GM19455 (cell line): Measurements from ENCODE around the gene MPO.

Source experiments
- ATAC-seq: cut with Tn5 transposase; IDR thresholded peaks from one replicate; pipeline ENCODE4 v1.9.1; 2021; ENCODE audit not compliant: unreplicated experiment

Gene MPO

DNA sequence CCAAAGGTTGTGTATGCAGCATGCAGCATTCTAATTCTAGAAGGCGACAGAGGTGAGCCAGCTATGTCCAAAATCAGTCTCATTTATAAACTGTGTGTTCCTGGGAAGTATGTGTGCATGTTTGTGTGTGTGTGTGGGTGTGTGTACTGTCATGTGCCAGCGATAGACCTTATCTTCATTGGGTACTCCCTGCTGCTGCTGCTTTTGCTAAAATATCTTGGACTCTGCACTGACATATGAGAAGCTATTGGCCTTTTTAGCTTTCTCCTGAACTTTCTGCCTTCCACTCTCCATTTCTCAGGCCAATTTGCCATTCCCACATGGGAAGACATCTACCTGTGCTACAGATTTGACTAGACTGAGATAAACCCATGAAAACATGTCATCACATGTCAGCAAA lies 44.3 kb downstream of the MPO start:
- no peak for ATAC-seq

DNA sequence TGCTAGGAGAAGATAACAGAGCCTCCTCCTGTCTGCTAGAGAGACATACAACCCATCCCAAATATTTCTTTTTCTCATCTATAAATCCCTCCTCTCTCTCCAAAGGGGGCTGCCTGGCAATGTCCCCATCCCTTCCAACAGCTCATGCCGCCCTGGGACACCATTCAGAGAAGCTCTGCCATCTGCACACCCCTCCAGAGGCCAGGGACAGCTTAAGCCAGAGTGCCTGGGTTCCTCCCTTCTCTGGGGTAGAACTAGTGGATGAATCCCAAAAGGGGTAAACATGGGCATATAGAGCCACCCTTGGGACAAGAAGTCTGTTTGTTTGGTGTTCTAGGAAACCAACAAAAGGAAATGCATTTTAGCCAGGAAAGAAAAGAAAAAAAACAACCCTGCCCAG lies 44.9 kb downstream of the MPO start:
- ATAC-seq = no peak

DNA sequence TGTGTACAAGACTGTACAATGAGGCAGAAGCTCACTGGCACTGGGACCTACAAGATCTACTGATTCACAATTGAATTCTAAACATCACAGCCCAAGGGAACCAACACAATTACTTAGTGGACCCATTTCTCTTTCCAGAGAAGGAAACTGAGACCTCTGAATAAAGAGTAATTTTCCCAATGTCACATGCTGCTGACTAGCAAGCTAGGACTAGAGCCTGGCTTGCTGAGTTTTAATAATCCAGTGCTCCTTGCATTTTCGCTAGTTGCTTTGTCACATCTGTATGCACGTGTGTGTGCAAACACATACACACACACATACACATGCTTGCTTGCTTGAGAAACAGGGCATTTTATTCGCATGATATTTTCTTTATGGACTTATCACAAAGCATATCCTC lies 46.2 kb downstream of the MPO start:
- ATAC-seq = no peak

DNA sequence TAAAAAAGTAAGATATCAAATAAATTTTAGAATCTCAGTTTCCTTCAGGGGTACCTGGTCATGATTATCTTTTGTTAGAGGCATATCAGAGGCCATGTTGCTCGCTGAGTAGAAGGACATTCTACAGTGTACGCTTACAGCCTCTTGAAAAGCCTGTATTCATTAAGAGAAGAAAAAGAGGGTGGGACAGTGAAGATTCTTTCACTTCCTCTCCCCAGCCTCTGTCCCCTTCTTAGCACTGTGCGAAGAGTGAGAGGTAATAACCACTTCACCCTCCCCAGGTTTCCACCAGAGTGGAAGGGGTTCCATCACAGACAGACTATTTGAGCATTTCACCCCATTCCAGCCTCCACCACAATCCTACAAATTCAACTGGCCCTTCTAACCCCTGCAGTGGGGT lies 47.2 kb downstream of the MPO start:
- ATAC-seq = peak; percentile 66

DNA sequence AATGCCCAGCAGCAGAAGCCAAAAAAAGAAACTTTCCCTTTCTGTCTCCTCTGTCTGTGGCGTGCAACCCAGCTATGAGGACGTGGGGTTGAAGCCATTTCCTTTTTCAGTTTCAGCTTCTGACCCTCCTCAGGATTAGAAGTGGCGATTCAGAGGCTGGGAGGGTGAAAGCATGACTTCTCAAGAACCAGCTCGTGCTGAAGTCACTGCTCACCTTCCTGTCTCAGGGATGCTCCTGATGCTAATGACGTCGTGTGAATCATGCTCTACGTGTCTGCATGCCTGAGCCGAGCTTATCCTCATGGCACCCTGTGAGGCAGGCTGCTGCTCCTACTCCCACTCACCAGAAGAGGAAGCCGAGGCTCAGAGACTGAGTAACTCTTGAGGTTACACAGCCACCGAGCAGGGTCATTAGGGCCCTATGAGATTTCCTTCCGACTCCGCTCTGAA lies 48.0 kb downstream of the MPO start:
- ATAC-seq = peak; percentile 56

DNA sequence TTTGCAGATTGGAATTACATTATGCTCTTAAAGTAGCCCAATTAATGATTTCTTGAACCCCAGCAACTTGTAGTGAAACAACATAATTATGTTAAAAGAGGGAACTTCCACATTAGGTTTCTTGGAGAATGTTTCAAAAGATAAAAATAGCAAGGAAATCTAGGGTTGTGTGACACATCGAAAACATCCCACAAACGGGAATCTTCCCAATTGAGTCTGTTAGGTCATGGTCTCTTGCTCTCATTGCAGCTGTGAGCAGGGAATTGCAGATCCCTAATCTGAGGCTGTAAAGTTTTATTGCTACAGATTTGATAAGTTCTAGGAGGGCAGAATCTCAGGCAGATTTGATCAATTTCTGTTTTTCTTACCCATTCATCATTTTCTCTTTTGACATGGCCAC lies 49.1 kb downstream of the MPO start:
- ATAC-seq = no peak

DNA sequence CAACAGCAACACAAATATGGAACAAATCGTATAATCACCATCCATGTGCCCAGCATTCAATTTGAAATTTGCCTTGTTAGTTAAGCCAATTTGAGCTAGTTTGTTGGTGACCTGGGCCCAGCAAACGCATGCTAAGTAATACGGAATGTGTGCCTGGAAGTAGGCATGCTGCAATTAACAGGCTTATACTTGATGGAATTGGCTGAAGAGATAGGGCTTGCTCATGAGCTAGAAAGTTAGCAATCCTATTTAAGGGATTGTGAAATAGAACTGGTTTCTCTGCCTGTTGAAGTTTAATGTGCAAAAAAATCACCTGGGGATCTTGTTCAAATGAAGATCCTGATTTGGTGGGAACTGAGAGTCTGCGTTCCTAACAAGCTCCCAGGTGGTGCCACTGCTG lies 50.9 kb downstream of the MPO start:
- no peak for ATAC-seq

DNA sequence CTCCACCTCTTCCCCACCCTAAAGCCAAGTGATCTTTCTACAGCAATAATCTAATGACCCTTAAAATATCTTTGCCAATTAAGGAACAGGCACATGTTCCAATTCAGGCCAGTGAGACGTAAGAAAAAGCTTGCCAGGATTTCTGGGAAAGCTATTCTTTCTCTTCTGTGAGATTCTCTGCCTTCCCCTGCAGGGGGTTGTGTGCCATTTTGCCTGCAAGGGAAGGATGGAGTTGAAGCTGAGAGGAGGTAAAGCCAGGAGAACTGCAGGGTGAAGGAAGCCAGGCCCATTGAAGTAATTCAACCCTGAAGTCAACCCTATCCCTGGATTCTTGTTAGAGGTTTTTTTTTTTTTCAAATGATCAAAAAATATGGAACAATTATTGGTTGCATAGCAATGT lies 51.4 kb downstream of the MPO start:
- no peak for ATAC-seq

DNA sequence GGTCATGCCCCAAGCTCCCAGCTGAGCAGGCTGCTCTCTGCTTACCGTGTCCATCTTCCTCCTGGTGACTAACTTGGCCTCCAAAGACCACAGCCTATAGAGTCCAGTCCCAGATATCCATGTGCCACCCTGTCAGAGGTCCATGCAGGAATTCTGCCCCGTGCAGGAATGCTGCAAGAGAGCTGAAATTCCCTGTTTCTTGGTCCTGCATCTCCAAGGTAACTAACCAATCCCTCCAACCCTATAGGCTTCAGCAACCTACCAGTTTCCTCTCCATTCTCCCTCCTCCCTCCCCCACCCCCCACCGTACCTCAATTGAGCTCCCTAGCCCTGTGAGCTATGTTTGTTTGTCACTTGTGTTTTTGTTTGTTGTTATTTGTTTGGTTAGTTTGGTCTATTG lies 52.1 kb downstream of the MPO start:
- ATAC-seq = no peak

DNA sequence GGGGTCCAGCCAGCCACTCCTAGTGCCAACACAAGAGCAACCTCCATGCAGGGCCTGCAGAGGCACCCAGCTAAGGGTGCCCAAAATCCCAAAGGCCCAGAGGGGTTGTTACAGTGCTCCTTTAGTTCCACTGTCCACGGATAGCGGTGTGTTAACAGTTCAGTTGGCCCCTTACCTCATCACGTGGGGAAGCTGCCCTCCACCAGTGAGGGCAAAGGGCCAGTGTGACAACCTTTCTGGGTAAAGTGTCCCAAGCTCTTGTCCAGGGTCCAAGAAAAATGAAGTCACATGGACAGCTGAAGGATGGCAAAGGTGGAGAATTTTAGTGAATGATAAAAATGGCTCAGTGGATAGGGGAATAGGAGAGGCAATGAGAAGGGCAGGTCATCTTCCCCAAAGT lies 53.0 kb downstream of the MPO start:
- no peak for ATAC-seq

DNA sequence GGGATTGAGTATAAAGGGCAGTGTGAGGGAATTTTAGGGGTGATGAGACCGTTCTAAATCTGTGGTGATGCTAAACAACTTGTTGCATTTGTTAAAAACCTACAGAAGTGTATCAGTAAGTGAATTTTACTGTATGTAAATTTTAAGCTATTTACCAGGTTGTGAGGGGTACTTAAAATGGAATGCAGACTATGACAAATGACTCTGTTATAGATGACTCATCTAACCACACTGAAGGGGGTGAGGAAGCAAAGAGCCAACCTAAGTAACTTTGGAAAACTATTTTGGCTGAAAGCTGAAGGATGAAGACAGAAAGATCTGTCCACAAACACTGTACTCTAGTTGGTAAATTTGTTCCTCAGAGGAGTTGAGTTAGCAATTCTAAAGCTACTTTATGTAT lies 56.4 kb downstream of the MPO start:
- ATAC-seq = no peak
